Thyroid gland (tissue), 4 donors: Measurements from ENCODE around the gene ACACB. TPM values are rescaled to one million over a fixed set of nuclear protein-coding genes. Genes with fewer than 3 reads are reported as not detected.

Experiments used
- DNase-seq, 2 donors: peaks; one replicate each; pipeline ENCODE4 v3.0.0-alpha.2; 2019
- H3K27ac ChIP-seq, 3 donors: fragments of 200-600 bp; sonication (generic); 1 replicate in 2 of 3; 2 replicates in 1 of 3; pipeline ENCODE4 v1.5.1; 2016 to 2019; ENCODE audit warnings: mild to moderate bottlenecking in 1 of 3, moderate library complexity in 1 of 3
- H3K27me3 ChIP-seq: fragments of 200-600 bp; sonication (generic); one replicate; pipeline ENCODE4 v1.5.1; 2019
- H3K36me3 ChIP-seq, 2 donors: fragments of 200-600 bp; sonication (generic); one replicate each; pipeline ENCODE4 v1.5.1; 2016 to 2019
- H3K4me1 ChIP-seq, 2 donors: fragments of 200-600 bp; sonication (generic); one replicate each; pipeline ENCODE4 v1.5.1; 2017 to 2019
- H3K4me3 ChIP-seq, 3 donors: fragments of 200-600 bp; sonication (generic); replicated peaks in 1 of 3; 1 replicate in 2 of 3; 2 replicates in 1 of 3; pipeline ENCODE4 v1.5.1; 2016; ENCODE audit warnings: mild to moderate bottlenecking in 1 of 3
- H3K9me3 ChIP-seq: fragments of 200-600 bp; sonication (generic); one replicate; pipeline ENCODE4 v1.5.1; 2017
- CTCF ChIP-seq, 6 experiments: fragments of 200-600 bp in 3 of 6; fragments of 450-650 bp in 3 of 6; sonication (generic) in 3 of 6; IDR thresholded peaks; one replicate each; pipeline ENCODE4 v1.5.1; 2016 to 2019; ENCODE audit warnings: antibody characterized with exemption in 6 of 6, mild to moderate bottlenecking in 2 of 6, inconsistent platforms in 1 of 6, moderate library complexity in 1 of 6
- POLR2A ChIP-seq, 2 donors: fragments of 450-650 bp; IDR thresholded peaks; one replicate each; pipeline ENCODE4 v1.6.1; 2017; ENCODE audit warnings: antibody characterized with exemption in 2 of 2, mild to moderate bottlenecking in 2 of 2, moderate library complexity in 1 of 2
- WGBS, 2 donors: methylation state at CpG; one replicate each; pipeline ENCODE4 v1.1.5; 2017; 5-methylcytosine and 5-hydroxymethylcytosine counted together
- intact Hi-C: fragments of 100-400 bp; cut with DNase I; formaldehyde crosslinking; loops from one replicate; pipeline ENCODE4 v1.15.1; 2023
- total RNA-seq, 4 donors: library from RNA; depleted of rRNA; stranded (reverse); fragments of >200 nt; gene quantifications; one replicate each; pipeline ENCODE4 v1.2.3, GENCODE V29; 2016

Gene ACACB
- total RNA-seq, 4 donors from 2014 or later: 115 to 178 (median 140) TPM

GRCh38 chr12:109193896-109194295 lies 77.5 kb downstream of the ACACB start:
- intact Hi-C loops: no loop called here
- WGBS, 2 donors: 94 to 95% methylated on average over 8 of the region's 8 CpGs
- H3K36me3 ChIP-seq: peaks cover 77 to 90% of the 10 kb centered on the region in 2 donors
- no peak overlapping the region for H3K27ac ChIP-seq
- no peak for TF ChIP-seq CTCF (IDR thresholded peaks at IDR 0.05)
- no peak for TF ChIP-seq POLR2A (IDR thresholded peaks at IDR 0.05)
- no peak for DNase-seq
- H3K4me3 ChIP-seq: no peak overlapping the region
- H3K4me1 ChIP-seq: no peaks in the 10 kb centered on the region
- H3K9me3 ChIP-seq: no peaks in the 10 kb centered on the region
- no peaks in the 10 kb centered on the region for H3K27me3 ChIP-seq

- H3K27me3 ChIP-seq: no peaks in the 10 kb centered on the region
- no peaks in the 10 kb centered on the region for H3K9me3 ChIP-seq
- H3K27ac ChIP-seq: no peak overlapping the region
- WGBS, 2 donors: 97 to 98% methylated on average over 4 of the region's 4 CpGs
- no peak for DNase-seq
- no peak overlapping the region for H3K4me3 ChIP-seq
- intact Hi-C loops: no loop called here
- H3K36me3 ChIP-seq: peaks cover 84 to 92% of the 10 kb centered on the region in 2 donors
- no peaks in the 10 kb centered on the region for H3K4me1 ChIP-seq
- TF ChIP-seq POLR2A (IDR thresholded peaks at IDR 0.05) (no peak), CTCF (IDR thresholded peaks at IDR 0.05) (no peak)
Observed at GRCh38 chr12:109196332-109196731, 79.9 kb downstream of the ACACB start.

GRCh38 chr12:109197327-109197726 lies 80.9 kb downstream of the ACACB start:
- Histone ChIP-seq H3K4me3 (no peak overlapping the region), H3K36me3 (peaks cover 81 to 92% of the 10 kb centered on the region in 2 donors), H3K27ac (no peak overlapping the region), H3K4me1 (no peaks in the 10 kb centered on the region), H3K27me3 (no peaks in the 10 kb centered on the region), H3K9me3 (no peaks in the 10 kb centered on the region)
- no peak for TF ChIP-seq POLR2A (IDR thresholded peaks at IDR 0.05)
- TF ChIP-seq CTCF (IDR thresholded peaks at IDR 0.05): no peak
- intact Hi-C loops: no loop called here
- no peak for DNase-seq
- 93 to 98% methylated on average over 9 to 10 of the region's 10 CpGs for WGBS, 2 donors

- intact Hi-C loops: no loop called here
- Histone ChIP-seq H3K9me3 (no peaks in the 10 kb centered on the region), H3K4me3 (no peak overlapping the region), H3K4me1 (no peaks in the 10 kb centered on the region), H3K27me3 (no peaks in the 10 kb centered on the region), H3K36me3 (peaks cover 76 to 88% of the 10 kb centered on the region in 2 donors), H3K27ac (no peak overlapping the region)
- no peak for TF ChIP-seq CTCF (IDR thresholded peaks at IDR 0.05)
- no peak for TF ChIP-seq POLR2A (IDR thresholded peaks at IDR 0.05)
- WGBS, 2 donors: 86 to 92% methylated on average over 9 to 11 of the region's 11 CpGs
- DNase-seq: no peak
Observed at GRCh38 chr12:109199324-109199723, 82.9 kb downstream of the ACACB start.

- DNase-seq: no peak
- Histone ChIP-seq H3K9me3 (no peaks in the 10 kb centered on the region), H3K4me3 (no peak overlapping the region), H3K4me1 (no peaks in the 10 kb centered on the region), H3K27ac (no peak overlapping the region), H3K27me3 (no peaks in the 10 kb centered on the region), H3K36me3 (peaks cover 75 to 87% of the 10 kb centered on the region in 2 donors)
- WGBS, 2 donors: 95 to 96% methylated on average over 14 of the region's 14 CpGs
- TF ChIP-seq CTCF (IDR thresholded peaks at IDR 0.05): no peak
- no peak for TF ChIP-seq POLR2A (IDR thresholded peaks at IDR 0.05)
- intact Hi-C loops: no loop called here
Observed at GRCh38 chr12:109200825-109201495, 84.6 kb downstream of the ACACB start.
